Peyer's patch (tissue), 4 donors: Measurements from ENCODE around the gene GALNS.

Source experiments
- CTCF ChIP-seq, 6 experiments: fragments of 450-650 bp in 4 of 6; fragments of 200-600 bp in 2 of 6; sonication (generic) in 1 of 6; IDR thresholded peaks; one replicate each; pipeline ENCODE4 v1.5.1; 2017 to 2019; ENCODE audit warnings: antibody characterized with exemption in 6 of 6, mild to moderate bottlenecking in 3 of 6, moderate library complexity in 1 of 6
- POLR2A ChIP-seq, 2 donors: fragments of 450-650 bp; IDR thresholded peaks; one replicate each; pipeline ENCODE4 v1.5.1; 2017; ENCODE audit warnings: antibody characterized with exemption in 2 of 2, mild to moderate bottlenecking in 2 of 2, moderate library complexity in 2 of 2

GRCh38 chr16:88804173-88804551, 52.6 kb downstream of the GALNS start:
- TF ChIP-seq CTCF (IDR thresholded peaks at IDR 0.05) (no peak), POLR2A (IDR thresholded peaks at IDR 0.05) (no peak)
